OCI-LY1 (cell line): ENCODE results near the gene GPRC5C.

Source experiments
- H2AFZ ChIP-seq: fragments of 200-600 bp; sonication (generic), shearing (Covaris generic); 2 replicates; pipeline ENCODE4 v1.6.0; 2014; ENCODE audit warnings: antibody characterized with exemption, mild to moderate bottlenecking, low read length
- H3F3A ChIP-seq: fragments of 200-600 bp; sonication (generic), shearing (Covaris generic); 2 replicates; pipeline ENCODE4 v1.6.0; 2014; ENCODE audit warnings: mild to moderate bottlenecking, antibody characterized with exemption, low read length, moderate library complexity; ENCODE audit not compliant: insufficient read depth
- H3K27ac ChIP-seq: fragments of 200-600 bp; sonication (generic); 2 replicates; pipeline ENCODE4 v1.5.1; 2014; ENCODE audit warnings: low read length, mixed run types, mild to moderate bottlenecking, low read depth; ENCODE audit not compliant: poor library complexity, severe bottlenecking
- H3K27me3 ChIP-seq: fragments of 200-600 bp; sonication (generic); 2 replicates; pipeline ENCODE4 v1.6.0; 2014; ENCODE audit warnings: antibody characterized with exemption, mild to moderate bottlenecking, low read length, moderate library complexity; ENCODE audit not compliant: insufficient read depth
- H3K36me3 ChIP-seq: fragments of 200-600 bp; sonication (generic); 2 replicates; pipeline ENCODE4 v1.6.1; 2014; ENCODE audit warnings: mild to moderate bottlenecking, antibody characterized with exemption, low read length, moderate library complexity, mixed read lengths; ENCODE audit not compliant: insufficient read depth
- H3K4me1 ChIP-seq: fragments of 200-600 bp; sonication (generic); 2 replicates; pipeline ENCODE4 v1.5.1; 2014; ENCODE audit warnings: mild to moderate bottlenecking, low read length, moderate library complexity; ENCODE audit not compliant: insufficient read depth, severe bottlenecking
- H3K4me2 ChIP-seq: fragments of 200-600 bp; sonication (generic), shearing (Covaris generic); 2 replicates; pipeline ENCODE4 v1.6.1; 2014; ENCODE audit warnings: low read length
- H3K4me3 ChIP-seq: fragments of 200-600 bp; sonication (generic); 2 replicates; pipeline ENCODE4 v1.5.1; 2014; ENCODE audit warnings: low read length, low read depth, mild to moderate bottlenecking, mixed read lengths; ENCODE audit not compliant: poor library complexity, severe bottlenecking
- H3K79me2 ChIP-seq: fragments of 200-600 bp; shearing (Covaris generic); 2 replicates; pipeline ENCODE4 v1.6.1; 2016; ENCODE audit warnings: mixed run types, low read length, mixed read lengths; ENCODE audit not compliant: insufficient read depth
- H3K9ac ChIP-seq: fragments of 200-600 bp; sonication (generic), shearing (Covaris generic); 2 replicates; pipeline ENCODE4 v1.6.1; 2014; ENCODE audit warnings: mild to moderate bottlenecking, low read length, mixed read lengths
- H3K9me2 ChIP-seq: fragments of 200-600 bp; sonication (generic), shearing (Covaris generic); 2 replicates; pipeline ENCODE4 v1.6.1; 2014; ENCODE audit warnings: low read depth, mild to moderate bottlenecking, low read length, mixed read lengths
- H3K9me3 ChIP-seq: fragments of 200-600 bp; shearing (Covaris generic); 2 replicates; pipeline ENCODE4 v1.6.1; 2014; ENCODE audit warnings: low read length, mixed read lengths
- H4K20me1 ChIP-seq: fragments of 200-600 bp; sonication (generic), shearing (Covaris generic); 2 replicates; pipeline ENCODE4 v1.6.0; 2016; ENCODE audit warnings: mild to moderate bottlenecking, low read length; ENCODE audit not compliant: insufficient read depth
- EZH2 ChIP-seq: fragments of 200-600 bp; sonication (generic), shearing (Covaris generic); IDR thresholded peaks from 2 replicates; pipeline ENCODE4 v1.8.0; 2017; ENCODE audit warnings: borderline replicate concordance, mixed run types, mild to moderate bottlenecking, antibody characterized with exemption, low read length, moderate library complexity, mixed read lengths
- TF ChIP-seq, protein P1 (sequence below): fragments of 200-600 bp; sonication (generic), shearing (Covaris generic); IDR thresholded peaks from 2 replicates; pipeline ENCODE4 v1.5.1; 2017; ENCODE audit warnings: mild to moderate bottlenecking, antibody characterized with exemption, low read length, moderate library complexity, mixed read lengths

Gene GPRC5C

DNA sequence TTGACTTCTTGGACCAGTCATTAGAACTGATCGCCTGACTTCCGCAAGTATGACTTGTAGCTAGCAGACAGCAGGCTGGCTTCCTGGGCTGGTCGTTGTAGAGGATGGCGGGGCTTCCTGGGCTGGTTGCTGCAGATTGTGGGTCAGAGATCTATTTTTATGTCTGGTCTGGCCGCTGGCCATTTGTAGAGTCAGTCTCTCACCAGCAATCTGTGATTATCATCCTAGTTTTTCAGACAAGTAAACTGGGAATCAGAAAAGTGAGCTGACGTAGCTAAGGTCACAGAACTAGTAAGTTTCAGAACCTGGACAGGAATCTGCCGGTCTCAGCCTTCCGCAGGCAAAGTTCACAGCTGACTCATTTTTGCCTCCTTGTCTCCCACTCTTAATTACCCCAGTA, 45.5 kb upstream of the GPRC5C start:
- no peaks in the 10 kb centered on the region for H4K20me1 ChIP-seq
- no peaks in the 10 kb centered on the region for H3K27me3 ChIP-seq
- no peaks in the 10 kb centered on the region for H3K4me1 ChIP-seq
- no peaks in the 10 kb centered on the region for H3K9me2 ChIP-seq
- no peaks in the 10 kb centered on the region for H3K36me3 ChIP-seq
- H3K9me3 ChIP-seq: no peaks in the 10 kb centered on the region
- no peak overlapping the region for H3K4me3 ChIP-seq
- TF ChIP-seq, protein P1, sequence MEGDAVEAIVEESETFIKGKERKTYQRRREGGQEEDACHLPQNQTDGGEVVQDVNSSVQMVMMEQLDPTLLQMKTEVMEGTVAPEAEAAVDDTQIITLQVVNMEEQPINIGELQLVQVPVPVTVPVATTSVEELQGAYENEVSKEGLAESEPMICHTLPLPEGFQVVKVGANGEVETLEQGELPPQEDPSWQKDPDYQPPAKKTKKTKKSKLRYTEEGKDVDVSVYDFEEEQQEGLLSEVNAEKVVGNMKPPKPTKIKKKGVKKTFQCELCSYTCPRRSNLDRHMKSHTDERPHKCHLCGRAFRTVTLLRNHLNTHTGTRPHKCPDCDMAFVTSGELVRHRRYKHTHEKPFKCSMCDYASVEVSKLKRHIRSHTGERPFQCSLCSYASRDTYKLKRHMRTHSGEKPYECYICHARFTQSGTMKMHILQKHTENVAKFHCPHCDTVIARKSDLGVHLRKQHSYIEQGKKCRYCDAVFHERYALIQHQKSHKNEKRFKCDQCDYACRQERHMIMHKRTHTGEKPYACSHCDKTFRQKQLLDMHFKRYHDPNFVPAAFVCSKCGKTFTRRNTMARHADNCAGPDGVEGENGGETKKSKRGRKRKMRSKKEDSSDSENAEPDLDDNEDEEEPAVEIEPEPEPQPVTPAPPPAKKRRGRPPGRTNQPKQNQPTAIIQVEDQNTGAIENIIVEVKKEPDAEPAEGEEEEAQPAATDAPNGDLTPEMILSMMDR: no peak
- no peak for TF ChIP-seq EZH2
- H3K79me2 ChIP-seq: no peaks in the 10 kb centered on the region
- H3F3A ChIP-seq: no peaks in the 10 kb centered on the region
- H3K9ac ChIP-seq: no peak overlapping the region
- H3K4me2 ChIP-seq: no peak overlapping the region
- no peak overlapping the region for H3K27ac ChIP-seq
- H2AFZ ChIP-seq: no peak overlapping the region

DNA sequence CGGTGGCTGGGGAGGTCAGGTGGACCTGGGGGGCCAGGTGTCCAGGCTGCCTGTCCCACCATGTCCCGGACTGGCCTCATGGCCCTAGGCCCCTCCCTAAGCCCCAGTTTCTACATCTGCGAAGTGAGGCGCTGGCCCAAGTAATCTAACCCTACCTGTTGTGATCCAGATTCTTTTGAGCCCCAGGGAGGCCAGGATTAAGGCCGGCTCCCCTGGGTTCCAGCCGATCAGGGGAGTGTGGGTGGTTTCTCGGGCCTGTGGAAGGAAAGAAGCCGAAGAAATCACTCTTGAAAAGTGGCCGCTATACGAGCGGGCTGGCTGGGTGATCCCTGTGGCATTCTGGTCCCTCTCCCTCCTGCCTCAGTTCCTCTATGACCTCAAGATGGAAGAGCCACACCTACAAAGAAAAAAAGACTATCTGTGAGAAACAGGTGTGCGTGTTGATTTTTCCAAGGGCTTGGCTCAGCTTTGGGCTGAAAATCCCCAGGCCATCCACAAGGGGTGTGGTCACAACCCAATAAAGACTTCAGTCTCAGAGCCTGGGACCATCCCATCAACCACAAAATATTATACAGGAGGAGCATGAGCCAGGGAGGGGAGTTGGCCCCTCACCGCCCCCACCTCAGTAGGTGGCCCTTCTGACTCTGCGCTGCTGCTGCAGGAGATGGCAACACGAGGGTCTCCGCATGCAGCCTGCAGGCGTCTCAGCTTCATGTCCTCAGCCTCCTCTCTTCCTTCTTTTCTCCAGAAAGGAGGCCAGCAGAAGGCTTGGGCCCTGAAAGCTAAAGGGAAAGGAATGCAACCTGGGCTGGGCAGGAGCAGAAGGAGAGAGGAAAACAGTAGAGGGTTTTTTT, 44.3 kb upstream of the GPRC5C start:
- Histone ChIP-seq H3K9me3 (no peaks in the 10 kb centered on the region), H3K4me2 (no peak overlapping the region), H3K9me2 (no peaks in the 10 kb centered on the region), H4K20me1 (no peaks in the 10 kb centered on the region), H3F3A (no peaks in the 10 kb centered on the region), H3K79me2 (no peaks in the 10 kb centered on the region), H3K9ac (no peak overlapping the region), H3K4me1 (no peaks in the 10 kb centered on the region), H2AFZ (no peak overlapping the region), H3K27ac (no peak overlapping the region), H3K4me3 (no peak overlapping the region), H3K36me3 (no peaks in the 10 kb centered on the region), H3K27me3 (no peaks in the 10 kb centered on the region; the same call in 1 of the 2 replicates)
- TF ChIP-seq EZH2: no peak
- TF ChIP-seq, protein P1: no peak

DNA sequence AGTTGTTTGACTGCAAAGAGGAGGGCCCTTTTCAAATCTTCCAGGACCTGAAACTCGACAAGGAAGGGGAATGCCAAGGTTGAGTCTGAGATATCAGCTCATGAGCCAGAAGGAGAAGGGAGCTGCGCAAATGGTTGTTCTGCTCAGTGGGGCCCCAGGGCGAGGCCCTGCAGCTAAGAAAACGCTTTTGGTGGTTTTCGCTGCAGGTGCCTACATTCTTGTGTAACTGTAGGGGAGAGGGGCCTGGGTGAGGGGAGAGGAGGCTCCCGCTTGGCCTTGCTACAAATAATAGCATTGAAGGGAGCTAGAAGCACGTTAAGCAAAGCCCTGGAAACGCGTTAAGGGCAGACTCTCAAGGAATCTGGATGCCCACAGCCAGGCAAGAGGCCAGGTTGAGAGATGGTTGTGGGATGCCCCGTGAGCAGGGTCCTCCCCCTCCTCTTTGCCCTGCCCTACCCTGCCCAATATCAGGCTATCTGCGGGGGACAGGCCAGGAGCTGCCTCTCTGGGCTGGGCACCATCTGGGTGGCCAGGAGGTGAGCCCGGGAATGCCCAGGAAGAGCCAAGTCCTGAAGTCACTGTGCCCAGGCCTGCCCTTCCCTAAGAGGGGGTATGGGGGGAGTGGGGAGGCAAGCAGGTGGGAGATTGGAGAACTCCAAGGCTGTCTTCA, 42.7 kb upstream of the GPRC5C start:
- TF ChIP-seq EZH2: no peak
- TF ChIP-seq, protein P1: no peak
- Histone ChIP-seq H3K4me1 (no peaks in the 10 kb centered on the region), H3K27ac (no peak overlapping the region), H3K9me3 (no peaks in the 10 kb centered on the region), H2AFZ (no peak overlapping the region), H3K9me2 (no peaks in the 10 kb centered on the region), H3K9ac (no peak overlapping the region), H4K20me1 (no peaks in the 10 kb centered on the region), H3K27me3 (no peaks in the 10 kb centered on the region; the same call in 1 of the 2 replicates), H3K4me2 (no peak overlapping the region), H3K79me2 (no peaks in the 10 kb centered on the region), H3K4me3 (no peak overlapping the region), H3F3A (no peaks in the 10 kb centered on the region), H3K36me3 (no peaks in the 10 kb centered on the region)
